Measurements from ENCODE around the gene DOK3.

GRCh38 chr5:177515580-177515979 is 6.0 kb upstream of the DOK3 start:
- TF ChIP-seq POLR2A (IDR thresholded peaks at IDR 0.05) (no peak), EP300 (IDR thresholded peaks at IDR 0.05; ENCODE audit: low read depth) (no peak), CTCF (IDR thresholded peaks at IDR 0.05) (no peak), POLR2AphosphoS5 (IDR thresholded peaks at IDR 0.05) (no peak)

All from transverse colon (tissue), 4 donors.